NCI-H526 treated with DMSO at 0.1 percent for 48 hours (cell line): ENCODE results near the gene CCDC28A.
"Not testable (repeated sequence)": the region's sequence is repeated elsewhere in the genome, so short reads cannot be mapped to it uniquely, and the experiment has no call there.

Source experiments
- DNase-seq: peaks from one replicate; lab custom pipeline; 2025; lab: John Stamatoyannopoulos, UW

The CCDC28A gene

GRCh38 chr6:138773177-138774091, at the start of gene CCDC28A:
TSS of gene CCDC28A (plus strand) at chr6:138773769. CDS start at chr6:138776121, 2,352 bp downstream.
- peak; percentile 95 for DNase-seq

- DNase-seq: no peak
Observed at GRCh38 chr6:138724015-138724414, 49.6 kb upstream of the CCDC28A start.

GRCh38 chr6:138726066-138726756, 47.4 kb upstream of the CCDC28A start:
- no peak for DNase-seq

- no peak for DNase-seq
Observed at GRCh38 chr6:138726757-138727097, 46.8 kb upstream of the CCDC28A start.

- no peak for DNase-seq
Observed at GRCh38 chr6:138727182-138727581, 46.4 kb upstream of the CCDC28A start.

GRCh38 chr6:138728662-138729061, 44.9 kb upstream of the CCDC28A start:
- DNase-seq: no peak

- DNase-seq: not testable (repeated sequence)
Observed at GRCh38 chr6:138730037-138730436, 43.5 kb upstream of the CCDC28A start.

- no peak for DNase-seq
Observed at GRCh38 chr6:138734585-138734984, 39.0 kb upstream of the CCDC28A start.

GRCh38 chr6:138736640-138737039, 36.9 kb upstream of the CCDC28A start:
- DNase-seq: no peak

- no peak for DNase-seq
Observed at GRCh38 chr6:138752017-138752416, 21.6 kb upstream of the CCDC28A start.

GRCh38 chr6:138757136-138757535, 16.4 kb upstream of the CCDC28A start:
- DNase-seq: no peak

GRCh38 chr6:138765896-138766655, 7.5 kb upstream of the CCDC28A start:
- DNase-seq: peak; percentile 27

- no peak for DNase-seq
Observed at GRCh38 chr6:138769102-138769676, 4.4 kb upstream of the CCDC28A start.

- DNase-seq: no peak
Observed at GRCh38 chr6:138772596-138773176, 883 bp upstream of the CCDC28A start.

GRCh38 chr6:138774370-138774769, 801 bp downstream of the CCDC28A start:
- no peak for DNase-seq

- DNase-seq: no peak
Observed at GRCh38 chr6:138776659-138777058, 3.1 kb downstream of the CCDC28A start.

- no peak for DNase-seq
Observed at GRCh38 chr6:138778331-138778730, 4.8 kb downstream of the CCDC28A start.

- no peak for DNase-seq
Observed at GRCh38 chr6:138782243-138782642, 8.7 kb downstream of the CCDC28A start.

GRCh38 chr6:138785079-138785478, 11.5 kb downstream of the CCDC28A start:
- DNase-seq: no peak

- no peak for DNase-seq
Observed at GRCh38 chr6:138785980-138786379, 12.4 kb downstream of the CCDC28A start.

GRCh38 chr6:138787138-138787537, 13.6 kb downstream of the CCDC28A start:
- DNase-seq: no peak
